Measurements from ENCODE around the gene KCNA3. TPM values are rescaled to one million over a fixed set of nuclear protein-coding genes. Genes with fewer than 3 reads are reported as not detected.

Gene KCNA3
- total and polyA plus RNA-seq, 9 of the 15 experiments (the other 6 are each of a cell fraction or from before 2014, with no cell fraction given): not detected

- ChIA-PET POLR2A (interaction anchor here (0.5 kb wide), 1 partner anchor 116 kb away, joined by 3 read pairs; no protein-coding TSS in a partner anchor), CTCF (ENCODE audit: low intra/inter-chr PET ratio) (no interaction called here)
- 0% methylated on average over 2 of the region's 2 CpGs for WGBS (ENCODE audit: insufficient coverage, low coverage, missing lambda C conversion rate)
- TF ChIP-seq CBX5 (IDR thresholded peaks at IDR 0.05; ENCODE audit: borderline replicate concordance, low read depth) (no peak), CTCFL (IDR thresholded peaks at IDR 0.05; ENCODE audit: borderline replicate concordance, insufficient read depth, low read depth, low read length, poor library complexity, severe bottlenecking) (no peak), MXI1 (IDR thresholded peaks at IDR 0.05; ENCODE audit: low read depth, low read length) (no peak), ARID3A (IDR thresholded peaks at IDR 0.05; ENCODE audit: borderline replicate concordance, low read depth, low read length) (no peak), ZKSCAN3 (CRISPR knock-in tag; IDR thresholded peaks at IDR 0.05) (no peak), SMARCC2 (IDR thresholded peaks at IDR 0.05; ENCODE audit: low read depth) (no peak), TSHZ1 (CRISPR knock-in tag; IDR thresholded peaks at IDR 0.05) (no peak)
Measured at GRCh38 chr1:110648417-110648816, 26.3 kb downstream of the KCNA3 start.

More at GRCh38 chr1:110648417-110648816, 26.3 kb downstream of the KCNA3 start:
- H3K9me1 ChIP-seq (ENCODE audit: control insufficient read depth, insufficient read depth, low read length): no peaks in the 10 kb centered on the region
- H3K79me2 ChIP-seq (ENCODE audit: control insufficient read depth, insufficient read depth, low read length): no peaks in the 10 kb centered on the region
- H3K9me3 ChIP-seq (replicated peaks; ENCODE audit: control insufficient read depth, insufficient read depth, low read depth, low read length): no peaks in the 10 kb centered on the region
- intact Hi-C loops (cut with micrococcal nuclease) (loop anchor here (1.0 kb wide), 1 partner anchor 12 kb away; no protein-coding TSS in a partner anchor), in situ Hi-C loops (cut with MboI) (no loop called here)
- no peaks in the 10 kb centered on the region for H3K36me3 ChIP-seq (ENCODE audit: control insufficient read depth, insufficient read depth, low read length)
- H4K20me1 ChIP-seq (replicated peaks; ENCODE audit: control insufficient read depth, insufficient read depth, low read length): no peaks in the 10 kb centered on the region
- H3K9ac ChIP-seq (ENCODE audit: insufficient read depth in 1 of 2, low read depth in 2 of 2, low read length in 2 of 2): no peak overlapping the region
- no peaks in the 10 kb centered on the region for H3K27me3 ChIP-seq (ENCODE audit: control insufficient read depth in 2 of 2, insufficient read depth in 2 of 2, low read length in 2 of 2)
- no peak overlapping the region for H3K27ac ChIP-seq (ENCODE audit: extremely low read depth, low read depth, low read length)
- H2AFZ ChIP-seq (ENCODE audit: low read depth, low read length): no peak overlapping the region
- H3K4me2 ChIP-seq (ENCODE audit: insufficient read depth, low read length): no peak overlapping the region
- DNase-seq (ENCODE audit: extremely low read depth in 1 of 4, low spot score in 3 of 4) (no peak), FAIRE-seq (no peak), ATAC-seq (no peak)
- no peaks in the 10 kb centered on the region for H3K4me1 ChIP-seq (replicated peaks in 1 of 2; ENCODE audit: control insufficient read depth in 2 of 2, insufficient read depth in 2 of 2, low read length in 2 of 2)
- BruUV-seq (replicated peaks): no TSS peak
- no peak overlapping the region for H3K4me3 ChIP-seq
